VCaP (cell line): ENCODE measurements around the gene ARHGAP26.

Experiments used
- H3K27ac ChIP-seq: fragments of 450-650 bp; 2 replicates; pipeline ENCODE4 v1.5.1; 2017
- CTCF ChIP-seq: fragments of 450-650 bp; conservative IDR thresholded peaks from 2 replicates; pipeline ENCODE4 v1.5.1; 2017; ENCODE audit warnings: mild to moderate bottlenecking, moderate library complexity

Gene ARHGAP26

GRCh38 chr5:143212261-143212660, 442.1 kb downstream of the ARHGAP26 start:
- TF ChIP-seq CTCF: no peak
- H3K27ac ChIP-seq: no peak overlapping the region

- no peak for TF ChIP-seq CTCF
- H3K27ac ChIP-seq: no peak overlapping the region
Measured at GRCh38 chr5:143213231-143213850, 443.2 kb downstream of the ARHGAP26 start.

GRCh38 chr5:143213851-143214363, 443.7 kb downstream of the ARHGAP26 start:
- no peak overlapping the region for H3K27ac ChIP-seq
- TF ChIP-seq CTCF: no peak

- no peak for TF ChIP-seq CTCF
- H3K27ac ChIP-seq: no peak overlapping the region
Measured at GRCh38 chr5:143214458-143214857, 444.3 kb downstream of the ARHGAP26 start.

- H3K27ac ChIP-seq: no peak overlapping the region
Measured at GRCh38 chr5:143214890-143215289, 444.7 kb downstream of the ARHGAP26 start.

GRCh38 chr5:143215690-143216089, 445.5 kb downstream of the ARHGAP26 start:
- no peak for TF ChIP-seq CTCF
- no peak overlapping the region for H3K27ac ChIP-seq

More at GRCh38 chr5:143214890-143215289, 444.7 kb downstream of the ARHGAP26 start:
- TF ChIP-seq CTCF: no peak

- H3K27ac ChIP-seq: no peak overlapping the region
- no peak for TF ChIP-seq CTCF
Measured at GRCh38 chr5:143216211-143216610, 446.0 kb downstream of the ARHGAP26 start.
